Measurements from ENCODE around the gene CCDC92.
"Not testable (repeated sequence)": the region's sequence is repeated elsewhere in the genome, so short reads cannot be mapped to it uniquely, and the experiment has no call there.

Gene CCDC92

DNA sequence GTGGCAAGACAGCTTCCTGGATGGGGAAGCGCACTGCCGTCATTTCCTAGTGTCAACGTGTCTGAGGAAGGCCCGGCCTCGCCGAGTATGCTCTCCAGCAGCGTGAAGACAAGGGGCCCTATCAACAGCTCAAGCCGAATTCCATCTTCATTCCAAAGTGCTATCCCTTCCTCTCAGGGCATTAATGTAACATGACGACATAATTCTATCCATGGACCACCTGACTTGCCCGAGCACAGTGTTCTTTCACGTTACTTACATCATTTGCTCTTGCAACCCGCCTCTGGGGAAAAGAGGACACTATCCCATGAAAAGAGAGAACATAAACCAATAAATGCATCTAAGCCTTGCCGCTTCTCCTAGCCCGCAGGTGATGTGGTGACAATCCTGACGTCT lies 22.9 kb downstream of the CCDC92 start:
- no peak for DNase-seq (ENCODE audit: low read depth)

DNA sequence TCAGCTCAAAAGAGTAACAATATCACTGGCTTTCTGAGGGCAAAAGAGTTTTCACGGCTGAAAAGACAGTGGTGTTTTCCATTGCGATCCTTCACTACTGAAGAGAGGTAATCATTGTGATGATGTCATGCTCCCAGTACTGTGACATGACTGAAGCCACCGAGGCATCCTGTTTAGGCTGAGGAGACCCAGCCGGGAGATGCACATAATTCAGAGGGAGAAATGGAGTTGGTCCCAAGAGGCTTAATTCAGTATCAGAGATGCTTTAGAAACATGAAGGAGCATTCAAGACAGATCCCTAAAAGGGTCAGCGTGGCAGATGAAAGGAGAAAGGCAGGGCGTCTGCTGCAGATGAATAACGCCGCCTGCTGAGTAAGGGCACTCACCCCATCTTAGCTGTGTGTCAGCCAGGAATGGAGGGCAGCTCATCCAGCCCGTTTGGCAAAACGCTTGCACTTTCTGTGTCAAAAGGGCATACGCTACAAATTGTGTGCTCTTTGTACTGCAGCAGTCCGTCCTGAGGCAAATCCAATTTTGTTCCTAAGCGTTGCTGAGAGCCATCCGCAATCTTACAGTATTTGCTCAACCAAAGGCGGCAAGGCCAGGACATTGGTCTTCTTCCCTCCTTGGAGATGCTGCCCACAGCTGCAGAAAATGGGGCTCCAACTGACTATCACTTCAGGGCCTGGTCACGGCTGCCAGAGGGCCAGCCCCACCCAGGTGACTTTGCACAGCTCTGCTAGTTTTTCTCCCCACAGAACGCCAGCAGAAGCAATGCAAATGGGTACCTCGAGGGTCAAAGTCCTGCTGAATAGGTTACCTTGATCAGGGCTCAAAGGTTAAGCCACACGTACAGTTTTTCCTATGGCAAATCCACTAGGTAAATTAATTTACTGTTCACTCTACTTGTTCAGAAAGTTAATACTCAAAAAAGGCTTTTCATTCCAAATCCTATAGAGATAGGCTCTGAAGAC lies 23.5 kb downstream of the CCDC92 start:
- no peak for DNase-seq (ENCODE audit: low read depth)

DNA sequence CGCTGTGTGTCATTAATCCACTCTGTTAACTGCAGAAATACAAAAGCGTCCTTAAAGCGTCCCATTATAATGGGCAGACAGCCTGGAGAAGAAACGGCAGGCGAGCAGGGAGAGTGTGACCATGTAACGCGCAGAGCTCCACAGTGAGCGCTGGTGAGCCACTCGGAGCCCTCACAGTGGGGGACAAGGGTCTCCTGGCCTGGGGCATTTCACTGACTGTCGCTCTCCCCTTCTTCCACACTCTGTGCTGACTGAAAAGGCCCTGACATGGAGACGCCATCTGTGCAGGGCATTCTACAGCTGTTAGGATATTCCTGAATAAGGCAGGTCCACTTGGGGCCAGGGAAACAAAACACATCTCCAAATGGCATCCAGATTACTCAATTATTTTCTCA lies 24.2 kb downstream of the CCDC92 start:
- no peak for DNase-seq (ENCODE audit: low read depth)

DNA sequence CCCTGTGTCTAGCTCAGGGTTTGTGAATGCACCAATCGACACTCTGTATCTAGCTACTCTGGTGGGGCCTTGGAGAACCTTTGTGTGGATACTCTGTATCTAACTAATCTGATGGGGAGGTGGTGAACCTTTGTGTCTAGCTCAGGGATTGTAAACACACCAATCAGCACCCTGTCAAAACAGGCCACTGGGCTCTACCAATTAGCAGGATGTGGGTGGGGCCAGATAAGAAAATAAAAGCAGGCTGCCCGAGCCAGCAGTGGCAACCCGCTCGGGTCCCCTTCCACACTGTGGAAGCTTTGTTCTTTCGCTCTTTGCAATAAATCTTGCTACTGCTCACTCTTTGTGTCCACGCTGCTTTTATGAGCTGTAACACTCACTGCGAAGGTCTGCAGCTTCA lies 25.1 kb downstream of the CCDC92 start:
- not testable (repeated sequence) for DNase-seq (ENCODE audit: low read depth)

DNA sequence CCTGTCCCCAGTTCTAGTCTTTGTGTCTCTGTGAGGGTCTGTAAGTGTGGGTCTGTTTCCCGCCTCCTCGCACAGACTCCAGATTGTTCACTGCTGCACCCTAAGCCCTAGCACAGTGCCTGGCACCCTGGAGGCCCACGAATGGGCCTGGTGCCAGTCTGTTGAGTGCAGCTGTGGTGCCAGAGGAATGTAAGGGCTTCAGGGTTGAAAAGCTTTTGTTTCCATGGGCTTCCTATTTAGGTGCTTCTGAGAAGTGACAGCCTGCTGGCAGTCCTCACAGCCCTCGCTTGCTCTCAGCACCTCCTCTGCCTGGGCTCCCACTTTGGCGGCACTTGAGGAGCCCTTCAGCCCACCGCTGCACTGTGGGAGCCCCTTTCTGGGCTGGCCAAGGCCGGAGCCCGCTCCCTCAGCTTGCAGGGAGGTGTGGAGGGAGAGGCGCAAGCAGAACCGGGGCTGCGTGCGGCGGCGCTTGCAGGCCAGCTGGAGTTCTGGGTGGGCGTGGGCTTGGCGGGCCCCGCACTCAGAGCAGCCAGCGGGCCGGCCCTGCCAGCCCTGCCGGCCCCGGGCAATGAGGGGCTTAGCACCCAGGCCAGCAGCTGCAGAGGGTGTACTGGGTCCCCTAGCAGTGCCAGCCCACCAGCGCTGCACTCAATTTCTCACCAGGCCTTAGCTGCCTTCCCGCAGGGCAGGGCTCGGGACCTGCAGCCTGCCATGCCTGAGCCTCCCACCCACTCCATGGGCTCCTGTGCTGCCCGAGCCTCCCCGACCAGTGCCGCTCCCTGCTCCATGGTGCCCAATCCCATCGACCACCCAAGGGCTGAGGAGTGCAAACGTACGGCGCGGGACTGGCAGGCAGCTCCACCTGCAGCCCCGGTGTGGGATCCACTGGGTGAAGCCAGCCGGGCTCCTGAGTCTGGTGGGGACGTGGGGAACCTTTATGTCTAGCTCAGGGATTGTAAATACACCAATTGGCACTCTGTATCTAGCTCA lies 25.8 kb downstream of the CCDC92 start:
- DNase-seq (ENCODE audit: low read depth) = not testable (repeated sequence)

DNA sequence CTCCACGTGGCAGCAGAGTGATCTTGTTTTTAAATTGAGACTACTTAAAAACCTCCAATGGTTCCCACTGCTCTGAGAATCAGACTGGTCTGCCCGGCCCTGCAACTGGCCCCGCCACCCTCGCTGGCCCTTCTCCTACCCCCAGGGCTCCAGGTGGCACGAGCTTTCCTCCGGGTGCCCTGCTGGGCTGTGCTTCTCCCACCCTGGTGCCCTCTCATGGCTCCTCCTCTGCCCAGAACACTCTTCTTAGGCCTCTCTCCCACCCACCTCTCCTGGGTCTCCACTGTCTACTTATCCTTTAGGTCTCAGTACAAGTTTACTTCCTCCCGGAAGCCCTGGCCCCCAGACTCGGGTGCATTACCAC lies 26.5 kb downstream of the CCDC92 start:
- DNase-seq (ENCODE audit: low read depth) = no peak

DNA sequence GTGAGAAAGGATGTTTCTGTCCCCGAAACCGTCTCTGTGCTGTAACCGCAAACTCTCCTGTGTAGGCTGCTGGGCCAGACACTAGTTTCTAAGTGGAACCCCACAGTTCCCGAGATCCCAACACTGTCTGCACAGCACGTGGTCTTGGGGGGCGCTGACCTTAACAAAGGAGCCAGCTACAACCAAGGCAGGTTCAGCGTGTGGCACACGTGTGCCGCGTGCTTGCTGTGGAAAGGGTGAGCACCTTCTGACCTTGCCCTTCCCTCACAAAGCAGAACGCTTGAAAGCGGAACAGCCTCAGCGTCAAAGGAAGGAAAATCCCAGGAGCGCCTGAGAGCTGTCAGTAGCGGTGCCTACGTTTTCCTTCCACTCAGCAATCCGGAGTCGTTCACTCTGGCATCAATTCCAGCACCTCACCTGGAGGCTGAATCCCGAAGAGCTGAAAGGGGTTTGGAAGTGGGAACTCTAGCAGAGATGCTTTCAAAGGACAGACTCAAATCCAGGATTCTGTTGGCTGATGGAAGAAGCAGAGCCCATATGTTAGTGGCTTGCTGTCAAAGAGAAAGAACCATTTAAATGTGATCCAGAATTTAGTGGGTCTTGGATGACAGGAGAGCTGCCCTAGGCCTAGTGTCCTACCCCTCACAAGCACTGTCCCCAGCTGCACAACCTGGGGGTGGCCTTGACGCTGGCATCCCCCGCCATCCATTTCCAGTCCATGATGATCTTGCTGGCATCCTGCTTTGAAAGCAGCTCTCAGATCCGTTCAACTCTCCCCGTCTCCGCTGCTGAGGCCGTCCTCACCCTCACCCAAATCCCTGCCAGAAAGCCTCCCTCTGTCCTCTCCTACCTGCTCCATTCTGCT lies 27.1 kb downstream of the CCDC92 start:
- no peak for DNase-seq (ENCODE audit: low read depth)

DNA sequence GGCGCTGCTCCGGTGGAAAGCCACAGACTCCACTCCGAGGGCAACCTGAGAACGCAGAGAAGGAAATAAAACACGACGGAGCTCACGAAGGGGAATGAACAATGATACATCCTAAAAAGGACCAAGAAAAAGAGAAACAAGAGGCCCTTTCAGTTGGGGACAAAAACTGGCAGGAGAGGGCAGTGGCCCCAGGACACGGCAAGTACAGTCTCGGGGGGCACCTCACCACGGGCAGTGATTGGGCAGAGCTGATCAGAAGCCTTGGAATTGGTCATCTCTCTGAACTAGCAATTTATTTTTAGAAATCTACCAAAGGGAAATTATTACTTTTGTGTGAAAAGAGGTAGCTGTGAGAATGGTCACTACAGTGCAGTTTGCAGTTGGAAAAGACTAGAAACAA lies 27.9 kb downstream of the CCDC92 start:
- no peak for DNase-seq (ENCODE audit: low read depth)

DNA sequence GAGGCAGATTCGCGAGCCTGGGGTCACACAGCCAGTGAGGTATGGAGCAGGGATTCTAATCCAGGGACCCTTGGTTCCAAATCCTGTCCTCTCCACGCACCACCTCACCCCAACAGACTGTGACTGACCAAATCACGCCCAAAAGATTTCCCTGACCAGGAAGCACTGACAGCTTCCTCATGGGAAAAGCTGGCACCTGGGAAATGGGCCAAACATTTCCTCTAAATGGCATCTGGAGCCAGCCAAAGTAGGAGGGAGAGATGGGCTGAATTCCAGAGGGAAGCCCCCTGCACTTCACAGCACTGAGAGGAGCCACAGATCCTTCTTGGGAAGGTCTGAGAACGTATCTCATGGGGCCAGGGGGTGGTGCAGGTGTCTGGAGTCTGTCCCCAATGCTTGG lies 28.8 kb downstream of the CCDC92 start:
- no peak for DNase-seq (ENCODE audit: low read depth)

DNA sequence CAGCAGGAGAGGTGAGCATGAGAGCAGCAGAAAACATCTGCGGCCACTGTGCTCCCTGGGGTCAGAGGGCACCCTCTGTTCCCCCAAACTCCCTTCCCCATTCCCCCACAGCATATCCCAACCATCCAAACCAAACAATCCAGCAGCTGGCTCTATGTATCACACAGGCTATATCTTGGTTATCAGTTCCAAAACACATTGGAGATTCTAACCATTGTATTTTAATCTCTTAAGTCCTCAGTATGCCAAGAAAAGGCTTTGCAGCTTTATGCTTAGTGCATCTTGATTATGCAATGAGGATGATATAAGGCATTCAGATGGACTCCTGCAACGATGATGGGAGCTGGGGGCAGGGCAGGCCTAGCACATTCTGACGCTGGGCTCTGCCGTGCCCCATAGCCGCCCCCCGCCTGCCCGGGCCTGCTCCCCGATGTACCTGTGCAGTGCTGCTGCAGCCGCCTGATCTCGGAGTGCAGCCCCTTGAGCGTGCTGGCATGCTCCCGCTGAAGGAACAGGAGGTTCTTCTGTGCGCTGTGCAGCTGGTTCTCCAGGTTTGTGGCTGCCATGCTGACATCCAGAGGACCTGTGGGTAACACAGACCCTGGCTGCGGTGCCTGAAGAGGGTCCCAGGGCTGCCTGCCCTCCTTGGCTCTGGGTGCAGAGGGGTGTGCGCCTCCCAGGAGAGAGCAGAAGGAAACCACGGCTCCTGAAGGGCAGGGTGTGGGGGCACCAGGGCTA lies 29.6 kb downstream of the CCDC92 start:
- DNase-seq (ENCODE audit: low read depth) = peak; percentile 55

DNA sequence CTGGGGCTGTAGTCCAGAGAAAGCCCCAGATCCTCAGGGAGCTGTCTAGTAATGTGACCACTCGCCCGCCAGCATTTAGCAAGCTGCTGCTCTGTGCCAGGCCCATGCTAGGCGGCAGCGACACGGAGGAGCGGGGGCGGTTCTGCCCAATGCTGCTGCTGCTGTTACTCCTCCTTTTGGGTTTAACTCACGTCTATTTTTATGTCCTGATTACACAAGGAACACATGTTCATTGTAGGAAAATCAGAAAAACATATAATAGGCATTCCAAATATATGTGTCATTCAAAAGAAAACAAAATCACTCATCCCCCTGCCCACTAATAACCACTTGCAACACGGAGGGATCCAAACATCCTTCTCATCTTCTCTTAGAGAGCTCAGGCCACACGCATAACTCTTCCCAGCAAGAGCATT lies 30.4 kb downstream of the CCDC92 start:
- DNase-seq (ENCODE audit: low read depth) = peak; percentile 84

DNA sequence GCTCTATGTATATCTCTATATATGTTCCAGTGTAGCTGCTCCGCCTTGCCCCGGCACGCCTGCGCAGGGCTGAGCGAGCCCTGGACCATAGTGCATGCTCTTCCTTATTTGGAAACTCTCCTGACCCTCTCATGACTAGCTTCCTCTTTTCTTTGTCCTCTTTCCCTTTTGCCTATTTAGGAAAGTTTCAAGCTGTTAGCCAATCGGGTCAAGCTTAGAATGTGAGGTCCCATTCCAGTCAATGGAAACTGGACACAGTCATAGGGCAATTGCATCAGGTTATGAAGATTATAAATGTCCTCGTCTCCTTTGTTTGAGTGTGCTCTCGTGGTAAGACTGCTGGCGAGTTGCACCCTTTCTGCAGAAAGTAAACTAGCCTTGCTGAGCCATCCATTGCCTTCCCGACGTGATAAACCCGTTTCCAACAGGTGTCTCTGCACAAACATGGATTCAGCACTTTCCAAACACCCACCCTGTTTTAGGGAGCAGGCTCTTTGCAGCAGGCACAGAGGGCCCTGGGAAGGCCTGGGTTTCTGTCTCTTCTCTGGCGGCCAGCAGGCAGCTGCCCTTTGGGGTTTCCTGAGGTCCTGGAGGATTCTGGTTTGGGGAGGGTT lies 30.9 kb downstream of the CCDC92 start:
- DNase-seq (ENCODE audit: low read depth) = peak; percentile 14

DNA sequence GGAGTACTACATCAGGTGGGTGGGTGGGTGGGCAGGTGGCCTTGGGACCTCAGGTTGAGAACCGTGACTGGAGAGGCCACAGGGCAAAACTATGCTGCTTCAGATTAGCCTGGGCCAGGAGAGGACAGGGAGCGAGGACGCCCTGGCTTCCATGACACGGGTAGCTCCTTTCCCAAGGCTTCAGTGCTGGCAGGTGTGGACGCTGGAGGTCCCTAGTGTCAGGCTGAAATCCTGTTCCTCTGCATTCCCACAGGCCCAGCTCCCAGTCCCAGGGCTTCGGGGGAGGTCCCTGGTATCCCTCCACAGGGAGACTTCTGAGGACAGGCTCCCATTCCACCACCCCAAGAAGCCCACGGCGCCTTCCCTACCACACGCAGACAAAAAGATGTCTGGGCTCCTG lies 31.6 kb downstream of the CCDC92 start:
- DNase-seq (ENCODE audit: low read depth) = no peak

DNA sequence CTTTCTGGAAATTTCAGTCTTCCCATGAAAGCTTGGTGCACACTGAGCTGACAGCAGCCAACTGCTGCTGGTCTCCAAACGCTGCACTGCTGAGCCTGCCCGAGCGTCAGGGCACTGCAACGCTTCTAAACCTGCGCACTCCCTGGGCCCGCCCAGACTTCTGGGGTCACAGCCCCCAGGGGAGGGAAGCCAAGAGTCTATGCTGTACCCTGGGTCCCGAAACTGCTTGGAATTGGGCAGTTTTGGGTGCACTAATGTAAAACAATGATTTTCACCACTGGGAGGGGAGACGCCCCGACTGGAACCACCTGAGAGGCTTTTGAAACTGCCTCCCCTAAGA lies 32.0 kb downstream of the CCDC92 start:
- DNase-seq (ENCODE audit: low read depth) = no peak

DNA sequence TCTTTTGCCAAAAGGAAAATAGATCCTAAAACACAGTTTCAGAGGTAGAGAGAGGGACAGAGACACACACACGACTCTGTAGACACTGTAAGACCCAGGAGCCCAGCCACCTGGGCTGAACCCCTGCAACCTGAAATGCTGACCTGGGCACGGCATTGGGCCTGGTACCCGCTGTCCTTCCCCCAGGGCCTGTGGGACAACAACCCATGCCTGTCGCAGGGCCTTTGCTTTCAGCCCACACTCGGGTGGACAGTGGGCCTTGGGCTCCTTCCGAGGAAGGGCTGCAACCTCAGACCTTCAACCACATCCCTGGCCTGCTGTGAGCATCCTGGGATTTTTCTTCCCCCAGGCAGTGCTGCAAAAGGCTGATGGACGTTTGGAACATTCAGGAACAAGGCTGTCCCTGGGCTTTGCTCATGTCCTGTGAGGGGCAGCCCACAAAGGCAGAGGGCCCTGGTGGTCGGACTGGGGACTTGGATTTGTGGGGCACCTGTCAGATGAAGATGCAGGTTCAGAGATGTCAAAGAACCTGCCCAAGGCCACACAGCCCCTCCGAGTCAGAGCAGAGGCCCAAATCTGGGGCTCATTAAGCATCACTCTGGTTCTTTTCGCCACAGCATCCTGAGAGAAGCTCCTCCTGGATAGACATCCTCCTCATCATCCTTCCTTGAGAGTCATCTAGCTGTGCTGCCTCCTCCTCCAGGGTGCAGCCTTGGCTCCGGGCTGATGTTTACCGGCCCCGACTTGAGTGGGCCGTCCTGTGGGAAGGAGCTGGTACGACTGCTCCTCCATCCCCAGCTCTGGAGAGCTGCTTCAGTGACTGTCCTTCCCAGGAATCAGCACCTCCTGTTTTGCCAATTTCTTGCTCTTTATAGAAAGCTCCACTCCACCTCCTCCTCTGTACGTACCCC lies 32.7 kb downstream of the CCDC92 start:
- no peak for DNase-seq (ENCODE audit: low read depth)

DNA sequence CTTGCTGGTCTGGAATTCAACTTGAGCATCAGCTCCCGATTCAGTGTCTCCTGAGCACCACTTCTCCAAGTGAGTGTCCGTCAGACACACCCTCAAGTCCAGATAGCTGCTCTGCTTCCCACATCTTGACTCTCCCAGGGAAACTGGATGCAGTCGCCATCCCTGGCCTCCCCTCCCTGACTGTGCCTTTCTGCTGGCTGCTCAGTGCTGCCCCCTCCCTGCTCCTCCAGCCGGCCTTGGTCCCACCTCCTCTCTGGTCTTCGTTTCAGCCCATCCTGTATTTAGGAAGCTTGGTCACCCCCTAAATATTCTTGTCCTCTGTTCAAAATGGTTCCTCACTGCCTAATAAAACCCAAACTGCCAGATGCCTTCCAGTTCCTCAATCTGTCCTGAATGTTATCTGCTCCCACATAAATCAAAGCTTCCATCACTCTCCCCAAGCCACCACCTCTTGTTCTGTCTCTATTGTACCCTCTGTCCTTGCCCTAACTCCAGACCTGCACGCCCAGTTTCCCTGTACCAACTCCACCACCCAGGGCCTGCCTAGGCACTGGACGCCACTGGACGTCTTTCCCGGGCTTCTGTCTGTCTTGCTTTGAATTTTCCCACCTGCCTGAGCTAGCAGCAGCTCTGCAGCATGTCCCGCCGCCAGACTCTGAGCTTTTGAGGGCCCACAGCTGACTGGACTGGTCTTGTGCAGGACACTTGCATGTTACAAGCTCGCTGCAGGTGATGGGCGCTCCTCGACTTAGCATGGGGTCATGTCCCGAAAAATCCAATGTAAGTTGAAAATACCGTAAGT lies 33.8 kb downstream of the CCDC92 start:
- no peak for DNase-seq (ENCODE audit: low read depth)

DNA sequence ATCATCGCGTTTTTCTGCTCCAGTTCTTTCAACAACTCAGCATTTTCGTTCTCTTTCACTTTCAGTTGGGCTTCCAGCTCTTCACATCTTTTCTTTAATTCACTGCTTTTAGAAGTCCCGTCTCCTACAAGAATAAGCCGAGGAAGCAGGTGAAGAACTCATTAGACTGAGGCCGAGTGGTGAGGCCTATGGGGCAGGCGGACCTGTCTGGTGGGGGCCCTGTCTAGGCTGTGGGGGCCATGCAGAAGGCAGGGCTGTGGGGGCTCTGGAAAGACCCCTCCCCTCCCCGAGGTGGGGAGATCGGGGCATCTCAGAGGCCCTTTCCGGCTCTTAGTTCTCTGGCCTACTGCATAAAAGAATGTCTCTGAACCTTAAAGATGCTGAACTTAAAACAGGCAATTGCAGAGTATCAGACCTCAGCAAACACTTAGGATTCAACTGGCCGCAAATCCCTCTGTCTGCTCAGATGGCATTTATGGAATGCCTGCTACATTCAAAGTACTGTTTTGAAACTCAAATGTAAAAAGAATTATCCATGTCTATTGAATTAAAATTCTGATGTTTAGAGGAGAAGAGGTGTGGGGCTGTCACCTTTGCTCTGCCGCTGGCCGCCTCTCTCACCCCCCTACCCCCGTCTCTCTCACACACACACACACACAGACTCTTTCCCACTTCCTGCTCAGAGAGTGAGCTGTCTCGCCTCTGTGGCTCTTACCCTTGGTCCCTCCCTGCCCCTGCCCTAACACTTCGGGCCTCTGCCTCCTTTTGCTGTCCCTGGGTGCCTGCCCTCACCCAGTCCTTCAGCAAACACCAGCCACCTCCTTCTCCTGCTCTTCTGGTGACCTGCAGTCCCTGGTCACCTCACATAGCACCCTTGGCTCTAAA lies 34.7 kb downstream of the CCDC92 start:
- peak; percentile 57 for DNase-seq (ENCODE audit: low read depth)
